Measurements from ENCODE around the gene SH2D1B.
"Not testable (repeated sequence)": the region's sequence is repeated elsewhere in the genome, so short reads cannot be mapped to it uniquely, and the experiment has no call there.

- TF ChIP-seq, protein P1, sequence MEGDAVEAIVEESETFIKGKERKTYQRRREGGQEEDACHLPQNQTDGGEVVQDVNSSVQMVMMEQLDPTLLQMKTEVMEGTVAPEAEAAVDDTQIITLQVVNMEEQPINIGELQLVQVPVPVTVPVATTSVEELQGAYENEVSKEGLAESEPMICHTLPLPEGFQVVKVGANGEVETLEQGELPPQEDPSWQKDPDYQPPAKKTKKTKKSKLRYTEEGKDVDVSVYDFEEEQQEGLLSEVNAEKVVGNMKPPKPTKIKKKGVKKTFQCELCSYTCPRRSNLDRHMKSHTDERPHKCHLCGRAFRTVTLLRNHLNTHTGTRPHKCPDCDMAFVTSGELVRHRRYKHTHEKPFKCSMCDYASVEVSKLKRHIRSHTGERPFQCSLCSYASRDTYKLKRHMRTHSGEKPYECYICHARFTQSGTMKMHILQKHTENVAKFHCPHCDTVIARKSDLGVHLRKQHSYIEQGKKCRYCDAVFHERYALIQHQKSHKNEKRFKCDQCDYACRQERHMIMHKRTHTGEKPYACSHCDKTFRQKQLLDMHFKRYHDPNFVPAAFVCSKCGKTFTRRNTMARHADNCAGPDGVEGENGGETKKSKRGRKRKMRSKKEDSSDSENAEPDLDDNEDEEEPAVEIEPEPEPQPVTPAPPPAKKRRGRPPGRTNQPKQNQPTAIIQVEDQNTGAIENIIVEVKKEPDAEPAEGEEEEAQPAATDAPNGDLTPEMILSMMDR (IDR thresholded peaks at IDR 0.05; ENCODE audit: insufficient read depth, low read depth, low read length): not testable (repeated sequence)
- not testable (repeated sequence) for TF ChIP-seq EZH2 (IDR thresholded peaks at IDR 0.05; ENCODE audit: insufficient read depth, low read length)
Observed at GRCh38 chr1:162418584-162418983, 6.6 kb upstream of the SH2D1B start.

All from astrocyte (in vitro differentiated cells and primary cell).